Mononuclear cell (primary cell): ENCODE data around the gene RBFOX1. TPM values are rescaled to one million over a fixed set of nuclear protein-coding genes. Genes with fewer than 3 reads are reported as not detected.

Experiments used
- H3K27me3 ChIP-seq: 2 replicates; pipeline ENCODE4 v1.6.0; 2011; ENCODE audit warnings: low read length, control low read depth; ENCODE audit not compliant: insufficient read depth
- H3K4me1 ChIP-seq: 2 replicates; pipeline ENCODE4 v1.5.1; 2011; ENCODE audit warnings: mild to moderate bottlenecking, low read length, control low read depth; ENCODE audit not compliant: insufficient read depth
- H3K4me3 ChIP-seq: 2 replicates; pipeline ENCODE4 v1.5.1; 2011; ENCODE audit warnings: mild to moderate bottlenecking, low read length, moderate library complexity
- H3K9me3 ChIP-seq: 2 replicates; pipeline ENCODE4 v1.5.1; 2011; ENCODE audit warnings: low read depth, mild to moderate bottlenecking, control low read depth, low read length
- total RNA-seq: library from RNA; depleted of rRNA; stranded (reverse); fragments of >200 nt; gene quantifications from one replicate; pipeline ENCODE4 v1.2.3, GENCODE V29; 2012

RBFOX1 gene
- total RNA-seq, 1 donor = not detected

GRCh38 chr16:7653746-7654461, 321.3 kb downstream of the RBFOX1 start:
- Histone ChIP-seq H3K9me3 (no peaks in the 10 kb centered on the region), H3K27me3 (no peaks in the 10 kb centered on the region), H3K4me1 (no peaks in the 10 kb centered on the region), H3K4me3 (no peak overlapping the region)

- H3K4me3 ChIP-seq = no peak overlapping the region
- H3K27me3 ChIP-seq = no peaks in the 10 kb centered on the region
- no peaks in the 10 kb centered on the region for H3K4me1 ChIP-seq
- H3K9me3 ChIP-seq = no peaks in the 10 kb centered on the region
These were observed 343.0 kb downstream of the RBFOX1 start for GRCh38 chr16:7675628-7676027.

GRCh38 chr16:7680296-7680695, 347.7 kb downstream of the RBFOX1 start:
- Histone ChIP-seq H3K27me3 (no peaks in the 10 kb centered on the region), H3K9me3 (no peaks in the 10 kb centered on the region), H3K4me1 (no peaks in the 10 kb centered on the region), H3K4me3 (no peak overlapping the region)

GRCh38 chr16:7688811-7689210, 356.2 kb downstream of the RBFOX1 start:
- Histone ChIP-seq H3K4me3 (no peak overlapping the region), H3K4me1 (no peaks in the 10 kb centered on the region), H3K27me3 (no peaks in the 10 kb centered on the region), H3K9me3 (no peaks in the 10 kb centered on the region)

GRCh38 chr16:7689234-7689633, 356.6 kb downstream of the RBFOX1 start:
- Histone ChIP-seq H3K4me1 (no peaks in the 10 kb centered on the region), H3K9me3 (no peaks in the 10 kb centered on the region), H3K27me3 (no peaks in the 10 kb centered on the region)

GRCh38 chr16:7691533-7691932, 358.9 kb downstream of the RBFOX1 start:
- Histone ChIP-seq H3K4me1 (no peaks in the 10 kb centered on the region), H3K9me3 (no peaks in the 10 kb centered on the region), H3K4me3 (no peak overlapping the region), H3K27me3 (no peaks in the 10 kb centered on the region)

More at GRCh38 chr16:7689234-7689633, 356.6 kb downstream of the RBFOX1 start:
- no peak overlapping the region for H3K4me3 ChIP-seq

GRCh38 chr16:7703672-7704071, 371.0 kb downstream of the RBFOX1 start:
- Histone ChIP-seq H3K27me3 (no peaks in the 10 kb centered on the region), H3K4me3 (no peak overlapping the region), H3K4me1 (no peaks in the 10 kb centered on the region), H3K9me3 (no peaks in the 10 kb centered on the region)

- Histone ChIP-seq H3K9me3 (no peaks in the 10 kb centered on the region), H3K4me1 (no peaks in the 10 kb centered on the region), H3K4me3 (no peak overlapping the region), H3K27me3 (no peaks in the 10 kb centered on the region)
These were observed 373.2 kb downstream of the RBFOX1 start for GRCh38 chr16:7705885-7706284.

- Histone ChIP-seq H3K4me1 (no peaks in the 10 kb centered on the region), H3K27me3 (no peaks in the 10 kb centered on the region)
These were observed 376.5 kb downstream of the RBFOX1 start for GRCh38 chr16:7709186-7709585.

GRCh38 chr16:7713244-7713643, 380.6 kb downstream of the RBFOX1 start:
- H3K9me3 ChIP-seq = no peaks in the 10 kb centered on the region
- H3K4me1 ChIP-seq = no peaks in the 10 kb centered on the region
- no peak overlapping the region for H3K4me3 ChIP-seq
- H3K27me3 ChIP-seq = no peaks in the 10 kb centered on the region

More at GRCh38 chr16:7709186-7709585, 376.5 kb downstream of the RBFOX1 start:
- Histone ChIP-seq H3K4me3 (no peak overlapping the region), H3K9me3 (no peaks in the 10 kb centered on the region)

- H3K9me3 ChIP-seq = no peaks in the 10 kb centered on the region
- no peaks in the 10 kb centered on the region for H3K4me1 ChIP-seq
- H3K27me3 ChIP-seq = no peaks in the 10 kb centered on the region
- no peak overlapping the region for H3K4me3 ChIP-seq
These were observed 382.1 kb downstream of the RBFOX1 start for GRCh38 chr16:7714775-7715174.

- Histone ChIP-seq H3K9me3 (no peaks in the 10 kb centered on the region), H3K4me1 (no peaks in the 10 kb centered on the region), H3K27me3 (no peaks in the 10 kb centered on the region), H3K4me3 (no peak overlapping the region)
These were observed 384.3 kb downstream of the RBFOX1 start for GRCh38 chr16:7716660-7717550.

- Histone ChIP-seq H3K4me1 (no peaks in the 10 kb centered on the region), H3K4me3 (no peak overlapping the region), H3K9me3 (no peaks in the 10 kb centered on the region), H3K27me3 (no peaks in the 10 kb centered on the region)
These were observed 390.1 kb downstream of the RBFOX1 start for GRCh38 chr16:7722761-7723160.

GRCh38 chr16:7731141-7731540, 398.5 kb downstream of the RBFOX1 start:
- no peak overlapping the region for H3K4me3 ChIP-seq
- no peaks in the 10 kb centered on the region for H3K4me1 ChIP-seq
- no peaks in the 10 kb centered on the region for H3K27me3 ChIP-seq
- no peaks in the 10 kb centered on the region for H3K9me3 ChIP-seq

- Histone ChIP-seq H3K4me1 (no peaks in the 10 kb centered on the region), H3K4me3 (no peak overlapping the region), H3K9me3 (no peaks in the 10 kb centered on the region), H3K27me3 (no peaks in the 10 kb centered on the region)
These were observed 403.6 kb downstream of the RBFOX1 start for GRCh38 chr16:7736138-7736665.
